Measurements from ENCODE around the gene RNU1-2. TPM values are rescaled to one million over a fixed set of nuclear protein-coding genes. Genes with fewer than 3 reads are reported as not detected.
A peak's percentile ranks its signal among the peaks of the same experiment; 100 is the strongest.
"Not testable (repeated sequence)": the region's sequence is repeated elsewhere in the genome, so short reads cannot be mapped to it uniquely, and the experiment has no call there.

Gene RNU1-2
- total RNA-seq, 2 donors from 2014 or later = 12,584 to 18,986 TPM

DNA sequence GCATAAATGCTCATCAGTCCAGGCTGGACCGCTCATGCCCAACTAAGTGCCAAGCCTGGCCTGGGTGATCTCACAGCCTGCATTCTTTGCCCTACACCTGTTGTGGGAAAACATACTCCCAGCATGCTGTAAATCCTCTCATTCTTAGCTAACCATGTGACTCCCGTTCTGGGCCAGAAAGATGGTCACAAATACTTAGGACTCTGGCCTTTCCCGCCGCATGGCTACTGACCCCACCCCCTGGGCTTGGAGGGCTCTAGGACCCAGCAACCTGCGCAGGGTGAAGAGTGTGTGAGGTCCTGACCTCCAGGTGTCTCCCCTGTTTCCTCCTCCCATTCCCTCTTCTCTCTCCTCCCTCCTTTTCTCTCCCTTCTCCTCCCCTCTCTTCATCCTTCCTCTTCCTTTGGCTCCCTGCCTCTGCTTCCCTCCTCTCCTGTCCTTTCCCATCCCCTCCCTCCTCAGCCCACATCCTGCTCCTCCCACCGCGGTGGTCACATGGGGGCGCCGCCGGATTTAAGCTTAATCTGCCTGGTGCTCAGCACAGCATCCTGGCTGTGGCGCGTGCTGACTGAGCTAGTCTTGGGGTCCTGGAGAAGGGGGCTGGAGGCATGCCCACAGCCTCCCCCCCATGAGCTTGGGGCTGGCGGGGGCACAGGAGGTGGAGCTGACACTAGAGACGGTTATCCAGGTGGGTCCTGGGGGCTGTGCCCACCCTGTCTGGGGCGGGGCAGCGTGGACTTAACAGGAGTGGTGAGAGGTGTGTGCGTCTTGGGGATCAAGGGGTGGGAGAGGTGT lies 25.8 kb downstream of the RNU1-2 start, which contains the start of gene CROCC:
Gene CROCC, plus strand, starts transcription at position 541 of the 795 bp plus-strand sequence. Its CDS starts 88 bp downstream, at position 629.
- intact Hi-C loops (cut with DNase I) = no loop called here
- DNase-seq (ENCODE audit: low spot score) = peak; percentile 87

GRCh38 chr1:16922466-16922865 lies 26.7 kb downstream of the RNU1-2 start:
- DNase-seq (ENCODE audit: low spot score) = peak; percentile 73
- intact Hi-C loops (cut with DNase I) = no loop called here

DNA sequence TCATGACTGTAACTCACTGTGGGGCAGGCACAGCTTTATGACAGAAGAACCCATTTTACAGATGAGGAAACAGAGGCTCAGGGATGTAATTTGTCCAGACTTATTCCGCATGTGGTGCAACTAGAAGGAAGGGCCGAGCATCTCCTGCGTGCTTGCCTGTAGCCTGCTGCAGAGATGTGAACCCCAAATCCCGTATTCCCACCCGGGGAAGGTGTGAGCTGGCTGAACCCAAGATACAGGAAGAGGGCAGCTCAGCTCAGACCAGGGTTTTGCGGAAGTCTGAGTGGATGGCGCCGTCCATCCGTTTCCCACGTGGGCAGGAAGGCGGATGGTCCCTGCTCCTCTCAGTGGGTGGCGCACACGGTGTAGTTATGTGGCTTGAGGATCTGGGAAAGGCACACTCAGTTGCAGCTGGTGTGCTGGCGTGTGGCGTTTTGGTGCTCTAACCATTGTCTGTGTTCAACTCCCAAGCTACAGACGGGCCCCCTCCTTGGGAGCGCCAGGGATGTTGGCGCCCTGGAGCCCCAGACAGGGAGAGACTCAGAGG lies 27.2 kb downstream of the RNU1-2 start:
- peak; percentile 83 for DNase-seq (ENCODE audit: low spot score)
- intact Hi-C loops (cut with DNase I) = no loop called here

GRCh38 chr1:16924216-16924918 lies 28.6 kb downstream of the RNU1-2 start:
- intact Hi-C loops (cut with DNase I) = no loop called here
- peak; percentile 84 for DNase-seq (ENCODE audit: low spot score)

DNA sequence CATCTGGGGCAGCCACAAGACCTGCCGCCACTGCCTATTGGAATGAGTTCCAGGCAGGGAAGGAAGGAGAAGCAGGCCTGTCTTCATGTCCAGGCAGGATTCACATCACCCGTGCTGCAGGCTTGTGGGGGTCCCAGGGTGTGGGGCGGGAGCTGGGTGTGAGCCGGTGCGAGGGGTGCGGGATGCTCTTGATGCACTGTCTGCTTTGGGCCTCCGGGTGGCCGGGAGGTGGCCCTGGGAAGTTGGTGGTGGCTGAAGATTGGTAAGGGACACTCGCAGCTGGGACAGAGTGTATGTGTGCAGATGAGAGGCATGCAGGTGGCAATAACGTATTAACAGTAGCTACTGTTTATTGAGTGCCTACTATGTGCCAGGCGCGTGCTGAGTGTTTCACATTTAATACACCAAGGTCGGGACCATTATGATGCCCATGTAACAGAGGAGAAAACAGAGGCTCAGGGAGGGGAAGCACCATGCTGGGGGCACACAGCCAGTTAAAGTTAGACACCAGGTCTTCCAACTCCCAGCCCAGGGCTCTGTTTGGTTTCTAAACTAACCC lies 29.2 kb downstream of the RNU1-2 start:
- DNase-seq (ENCODE audit: low spot score) = peak; percentile 82
- intact Hi-C loops (cut with DNase I) = loop anchor here in 1 of 2 donors (5.0 kb wide), 1 partner anchor 1083 kb away; no protein-coding TSS in a partner anchor

- DNase-seq (ENCODE audit: low spot score) = peak; percentile 84
- intact Hi-C loops (cut with DNase I) = loop anchor here in 1 of 2 donors (5.0 kb wide), 1 partner anchor 1084 kb away; no protein-coding TSS in a partner anchor
Observed at GRCh38 chr1:16925635-16926490, 30.1 kb downstream of the RNU1-2 start.

GRCh38 chr1:16926491-16927073 lies 30.8 kb downstream of the RNU1-2 start:
- intact Hi-C loops (cut with DNase I) = loop anchor here in 1 of 2 donors (5.0 kb wide), 1 partner anchor 1084 kb away; no protein-coding TSS in a partner anchor
- DNase-seq (ENCODE audit: low spot score) = no peak

DNA sequence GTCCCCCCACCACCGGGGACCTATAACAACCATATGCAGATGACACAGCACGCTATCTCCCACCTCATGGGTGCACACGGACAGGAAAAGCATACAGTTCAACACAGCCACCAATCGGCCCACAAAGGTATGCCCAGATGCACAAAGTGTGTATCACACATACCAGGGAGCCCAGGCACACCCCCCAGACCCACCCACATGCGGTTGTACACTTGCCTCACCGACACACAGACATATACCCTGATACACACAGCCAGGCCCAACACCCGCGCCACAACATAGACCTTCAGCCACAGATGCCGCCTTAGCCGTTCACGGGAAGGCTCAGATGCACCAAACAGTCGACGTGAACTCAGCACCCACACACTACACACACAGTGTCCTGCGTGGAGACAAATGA lies 31.5 kb downstream of the RNU1-2 start:
- no peak for DNase-seq (ENCODE audit: low spot score)
- intact Hi-C loops (cut with DNase I) = loop anchor here in 1 of 2 donors (5.0 kb wide), 1 partner anchor 1085 kb away; no protein-coding TSS in a partner anchor

DNA sequence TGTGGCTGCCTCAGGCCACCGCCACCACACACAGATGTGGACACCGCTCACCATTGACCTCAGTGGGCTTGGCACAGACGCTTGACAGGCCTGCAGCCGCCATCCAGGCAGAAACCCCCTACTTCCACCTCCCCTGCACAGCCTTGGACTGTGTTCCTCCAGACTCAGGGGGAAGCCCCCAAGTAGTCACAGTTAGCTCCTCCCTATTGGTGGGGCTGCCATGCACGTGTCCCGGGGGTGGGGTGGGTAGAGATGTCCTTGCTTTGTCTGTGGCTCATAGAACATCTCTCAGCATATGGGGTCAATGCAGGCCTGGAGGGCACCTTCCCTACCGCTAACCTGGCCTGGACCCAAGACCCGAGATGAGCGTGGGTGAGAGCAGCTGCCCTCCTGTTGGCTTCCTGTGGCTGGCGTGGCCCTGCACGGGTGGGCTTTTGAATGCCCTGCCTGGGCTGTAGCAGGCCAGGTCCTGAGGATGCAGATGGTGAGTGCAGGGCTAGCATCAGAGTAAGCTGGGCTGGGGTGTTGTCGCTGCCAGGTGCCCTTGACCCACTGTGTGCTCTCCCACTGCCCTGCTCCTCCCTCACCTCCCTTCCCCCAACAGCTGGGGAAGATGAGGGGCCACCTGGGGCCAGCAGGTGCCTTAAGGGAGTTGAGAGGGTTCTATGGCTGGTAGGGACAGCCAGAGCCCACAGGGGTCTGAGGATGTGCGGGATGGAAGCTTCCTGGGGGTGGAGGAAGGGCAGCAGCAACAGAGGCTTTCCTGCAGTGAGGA lies 32.1 kb downstream of the RNU1-2 start:
- intact Hi-C loops (cut with DNase I) = loop anchor here in 1 of 2 donors (5.0 kb wide), 1 partner anchor 1086 kb away; no protein-coding TSS in a partner anchor
- no peak for DNase-seq (ENCODE audit: low spot score)

GRCh38 chr1:16929146-16930041 lies 33.6 kb downstream of the RNU1-2 start:
- not testable (repeated sequence) for DNase-seq (ENCODE audit: low spot score)
- intact Hi-C loops (cut with DNase I) = loop anchor here in 1 of 2 donors (5.0 kb wide), 1 partner anchor 1087 kb away; no protein-coding TSS in a partner anchor

DNA sequence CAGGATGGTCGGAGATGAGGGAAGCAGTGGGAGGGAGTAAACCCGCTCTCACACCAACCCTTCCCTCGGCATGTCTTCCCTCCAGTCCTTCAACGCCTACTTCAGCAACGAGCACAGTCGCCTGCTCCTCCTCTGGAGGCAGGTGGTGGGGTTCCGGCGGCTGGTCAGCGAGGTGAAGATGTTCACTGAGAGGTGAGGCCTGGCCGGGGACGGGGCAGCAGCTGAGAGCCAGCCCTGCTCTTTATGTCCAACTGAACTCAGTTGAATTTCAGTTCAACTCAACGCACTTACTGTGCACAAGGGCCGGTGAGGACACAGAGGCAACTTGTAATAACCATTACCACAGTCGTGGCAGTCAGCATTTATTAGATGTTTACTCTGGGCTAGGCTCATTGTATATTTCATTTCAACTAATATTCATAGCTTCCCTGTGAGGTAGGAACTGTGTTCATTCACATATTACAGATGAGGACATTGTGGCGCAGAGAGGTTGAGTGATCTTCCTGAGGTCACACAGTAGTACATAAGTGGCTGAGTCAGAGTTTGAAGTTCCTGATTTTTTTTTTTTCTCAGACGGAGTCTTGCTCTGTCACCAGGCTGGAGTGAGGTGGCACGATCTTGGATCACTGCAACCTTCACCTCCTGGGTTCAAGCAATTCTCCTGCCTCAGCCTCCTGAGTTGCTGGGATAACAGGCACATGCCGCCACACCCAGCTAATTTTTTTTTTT lies 35.6 kb downstream of the RNU1-2 start:
- intact Hi-C loops (cut with DNase I); DNase-seq (ENCODE audit: low spot score): not testable (repeated sequence)

DNA sequence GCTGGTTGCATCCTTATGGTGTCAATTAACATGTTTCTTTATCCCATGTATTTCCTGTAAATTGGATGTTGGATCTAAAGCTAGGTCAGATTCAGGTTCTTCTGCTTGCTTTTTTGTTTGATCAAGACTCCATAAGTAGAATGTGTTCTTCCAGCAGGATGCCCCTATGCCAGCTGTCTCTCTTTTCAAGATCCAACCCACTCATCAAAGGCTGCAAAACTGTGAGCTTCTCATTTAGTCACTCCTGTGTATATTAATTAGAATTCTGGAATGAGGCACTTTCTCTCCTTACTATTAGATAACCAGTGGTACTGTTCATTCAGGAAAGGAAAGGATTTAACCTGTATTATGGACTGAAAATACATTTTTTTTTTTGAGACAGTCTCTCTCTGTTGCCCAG lies 38.2 kb downstream of the RNU1-2 start:
- DNase-seq (ENCODE audit: low spot score); intact Hi-C loops (cut with DNase I): not testable (repeated sequence)

DNA sequence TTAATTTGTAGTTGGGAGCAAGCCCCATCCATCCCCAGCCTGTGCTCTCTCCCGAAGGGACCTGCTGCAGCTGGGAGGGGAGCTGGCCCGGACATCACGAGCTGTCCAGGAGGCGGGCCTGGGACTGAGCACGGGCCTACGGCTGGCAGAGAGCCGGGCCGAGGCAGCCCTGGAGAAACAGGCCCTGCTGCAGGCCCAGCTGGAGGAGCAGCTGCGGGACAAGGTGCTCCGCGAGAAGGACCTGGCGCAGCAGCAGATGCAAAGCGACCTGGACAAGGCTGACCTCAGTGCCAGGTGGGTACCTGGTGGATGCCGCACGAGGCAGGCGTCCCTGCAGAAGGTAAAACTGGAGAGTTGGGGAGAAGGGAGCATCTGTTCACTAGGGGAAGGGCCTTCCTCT lies 40.8 kb downstream of the RNU1-2 start:
- intact Hi-C loops (cut with DNase I); DNase-seq (ENCODE audit: low spot score): not testable (repeated sequence)

GRCh38 chr1:16938351-16939321 lies 42.9 kb downstream of the RNU1-2 start:
- DNase-seq (ENCODE audit: low spot score) = no peak
- intact Hi-C loops (cut with DNase I) = no loop called here

Measured in posterior vena cava (tissue), 2 donors.